Brain pericyte (primary cell): ENCODE data around the gene ZNF263.

ENCODE experiments used
- DNase-seq: peaks from one replicate; pipeline ENCODE4 v3.0.0-alpha.2; 2012; ENCODE audit warnings: low read depth, low spot score

The ZNF263 gene

GRCh38 chr16:3327514-3327913 lies 44.2 kb downstream of the ZNF263 start:
- no peak for DNase-seq

DNA sequence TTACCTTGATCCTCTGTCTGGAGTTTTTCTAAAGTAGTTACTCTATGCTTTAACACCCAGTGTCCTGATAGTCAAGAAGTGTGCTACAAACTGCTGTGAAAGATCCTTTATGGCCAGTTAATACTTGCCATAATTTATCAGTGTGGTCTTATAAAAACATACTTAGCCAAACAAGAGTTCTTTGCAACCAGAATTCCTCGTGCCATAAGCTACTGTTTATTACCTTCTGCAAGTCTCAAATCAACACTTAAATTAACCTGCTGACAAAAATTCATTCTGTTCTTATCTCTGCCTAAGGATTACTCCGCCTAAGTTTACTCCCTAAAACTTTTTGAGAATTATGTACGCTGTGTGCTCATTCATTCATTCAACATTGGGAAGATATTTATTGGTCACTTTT lies 44.8 kb downstream of the ZNF263 start:
- no peak for DNase-seq

GRCh38 chr16:3328643-3329042 lies 45.4 kb downstream of the ZNF263 start:
- DNase-seq: no peak
